Muscle layer of duodenum (tissue), 2 donors: ENCODE data around the gene VWA8.
"Not testable (repeated sequence)": the region's sequence is repeated elsewhere in the genome, so short reads cannot be mapped to it uniquely, and the experiment has no call there.

Source experiments
- H3K27ac ChIP-seq: one replicate; pipeline ENCODE4 v1.7.0; 2013; ENCODE audit warnings: mild to moderate bottlenecking, low read length
- H3K27me3 ChIP-seq: one replicate; pipeline ENCODE4 v1.7.0; 2013; ENCODE audit warnings: low read depth, mild to moderate bottlenecking, control low read depth, low read length
- H3K36me3 ChIP-seq, 2 donors: one replicate each; pipeline ENCODE4 v1.7.0; 2013; ENCODE audit warnings: low read length in 2 of 2, control low read depth in 1 of 2, mild to moderate bottlenecking in 1 of 2; ENCODE audit not compliant: insufficient read depth in 2 of 2, control insufficient read depth in 1 of 2
- H3K4me1 ChIP-seq, 2 donors: one replicate each; pipeline ENCODE4 v1.7.0; 2013; ENCODE audit warnings: low read length in 2 of 2, mild to moderate bottlenecking in 2 of 2, control low read depth in 1 of 2, moderate library complexity in 1 of 2; ENCODE audit not compliant: insufficient read depth in 2 of 2, control insufficient read depth in 1 of 2
- H3K4me3 ChIP-seq, 2 donors: one replicate each; pipeline ENCODE4 v1.7.0; 2013; ENCODE audit warnings: low read length in 2 of 2, low read depth in 1 of 2, mild to moderate bottlenecking in 1 of 2
- H3K9me3 ChIP-seq, 2 donors: one replicate each; pipeline ENCODE4 v1.7.0; 2013; ENCODE audit warnings: low read length in 2 of 2, control low read depth in 1 of 2, mild to moderate bottlenecking in 1 of 2; ENCODE audit not compliant: control insufficient read depth in 1 of 2
- donor health status: healthy.

VWA8 gene

GRCh38 chr13:41766439-41766838 lies 194.5 kb downstream of the VWA8 start:
- Histone ChIP-seq H3K27ac (no peak overlapping the region), H3K4me1 (peaks cover 0 to 10% of the 10 kb centered on the region in 2 donors), H3K27me3 (no peaks in the 10 kb centered on the region), H3K36me3 (no peaks in the 10 kb centered on the region), H3K9me3 (no peaks in the 10 kb centered on the region), H3K4me3 (no peak overlapping the region)

- Histone ChIP-seq H3K4me3 (no peak overlapping the region), H3K4me1 (peaks cover 0 to 10% of the 10 kb centered on the region in 2 donors), H3K9me3 (no peaks in the 10 kb centered on the region), H3K27me3 (no peaks in the 10 kb centered on the region), H3K36me3 (no peaks in the 10 kb centered on the region), H3K27ac (no peak overlapping the region)
Observed at GRCh38 chr13:41765813-41766212, 195.1 kb downstream of the VWA8 start.

DNA sequence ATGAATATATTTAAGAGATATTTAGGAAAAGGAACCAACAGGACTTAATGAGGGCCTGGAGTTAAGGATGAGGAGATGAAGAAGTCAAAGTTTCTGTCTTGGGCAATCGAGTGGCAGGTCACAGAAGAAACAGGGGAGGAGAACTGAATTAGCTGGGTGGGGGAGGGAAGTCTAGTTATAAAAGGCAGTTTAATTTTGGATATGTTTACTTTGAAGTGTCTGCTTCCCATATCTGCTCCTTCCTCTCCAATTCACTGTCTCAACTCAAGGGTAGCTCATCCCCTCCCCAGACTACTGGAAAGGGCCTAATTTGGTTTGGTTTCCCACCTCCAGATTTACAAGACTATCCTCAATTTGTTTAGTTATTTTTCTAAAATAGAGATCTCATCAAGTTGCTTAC lies 195.9 kb downstream of the VWA8 start:
- Histone ChIP-seq H3K36me3 (no peaks in the 10 kb centered on the region), H3K9me3 (no peaks in the 10 kb centered on the region), H3K27ac (no peak overlapping the region), H3K27me3 (no peaks in the 10 kb centered on the region), H3K4me1 (peaks cover 0 to 10% of the 10 kb centered on the region in 2 donors), H3K4me3 (no peak overlapping the region)

- H3K4me3 ChIP-seq = no peak overlapping the region
- no peaks in the 10 kb centered on the region for H3K27me3 ChIP-seq
- no peaks in the 10 kb centered on the region for H3K36me3 ChIP-seq
- H3K27ac ChIP-seq = no peak overlapping the region
- peaks cover 0 to 10% of the 10 kb centered on the region in 2 donors for H3K4me1 ChIP-seq
- no peaks in the 10 kb centered on the region for H3K9me3 ChIP-seq
Observed at GRCh38 chr13:41764558-41764957, 196.4 kb downstream of the VWA8 start.

DNA sequence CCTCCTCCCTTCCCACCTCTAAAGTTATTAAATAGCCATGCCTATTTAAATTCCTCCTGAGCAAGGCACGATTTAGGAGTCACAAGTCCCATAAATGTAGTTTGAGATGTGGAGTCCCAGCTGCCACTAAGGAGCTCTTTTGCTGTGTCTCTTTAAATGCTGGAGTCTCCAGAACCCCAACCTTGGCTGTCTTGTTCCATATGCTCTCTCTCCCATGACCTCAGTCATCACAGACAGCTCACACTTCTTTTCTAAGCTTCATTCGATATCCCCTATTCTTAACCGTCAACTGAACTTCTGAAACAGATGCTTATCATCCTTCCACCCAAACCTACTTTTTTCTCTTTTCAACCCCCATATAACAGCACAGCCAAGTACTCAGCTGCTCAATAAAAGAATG lies 197.1 kb downstream of the VWA8 start:
- Histone ChIP-seq H3K36me3 (no peaks in the 10 kb centered on the region), H3K27ac (no peak overlapping the region), H3K27me3 (no peaks in the 10 kb centered on the region), H3K9me3 (no peaks in the 10 kb centered on the region), H3K4me3 (no peak overlapping the region), H3K4me1 (peaks cover 0 to 10% of the 10 kb centered on the region in 2 donors)

DNA sequence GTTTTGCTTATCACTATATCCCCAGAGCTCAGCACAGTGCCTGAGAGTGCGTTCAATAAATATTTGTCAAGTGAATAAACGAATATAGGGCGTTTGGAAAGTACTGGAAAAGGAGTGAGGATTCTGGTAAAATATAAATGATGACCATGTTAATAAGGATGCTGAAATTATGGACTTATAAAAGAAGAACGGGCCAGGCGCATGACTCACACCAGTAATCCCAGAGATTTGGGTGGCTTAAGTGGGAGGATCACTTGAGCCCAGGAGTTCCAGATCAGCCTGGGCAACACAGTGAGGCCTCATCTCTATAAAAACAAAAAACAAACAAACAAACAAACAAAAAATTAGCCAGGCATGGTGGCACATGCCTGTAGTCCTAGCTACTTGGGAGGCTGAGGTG lies 198.1 kb downstream of the VWA8 start:
- no peaks in the 10 kb centered on the region for H3K27me3 ChIP-seq
- peaks cover 0 to 9% of the 10 kb centered on the region in 2 donors for H3K4me1 ChIP-seq
- no peaks in the 10 kb centered on the region for H3K9me3 ChIP-seq
- no peak overlapping the region for H3K27ac ChIP-seq
- no peak overlapping the region for H3K4me3 ChIP-seq
- H3K36me3 ChIP-seq = no peaks in the 10 kb centered on the region

DNA sequence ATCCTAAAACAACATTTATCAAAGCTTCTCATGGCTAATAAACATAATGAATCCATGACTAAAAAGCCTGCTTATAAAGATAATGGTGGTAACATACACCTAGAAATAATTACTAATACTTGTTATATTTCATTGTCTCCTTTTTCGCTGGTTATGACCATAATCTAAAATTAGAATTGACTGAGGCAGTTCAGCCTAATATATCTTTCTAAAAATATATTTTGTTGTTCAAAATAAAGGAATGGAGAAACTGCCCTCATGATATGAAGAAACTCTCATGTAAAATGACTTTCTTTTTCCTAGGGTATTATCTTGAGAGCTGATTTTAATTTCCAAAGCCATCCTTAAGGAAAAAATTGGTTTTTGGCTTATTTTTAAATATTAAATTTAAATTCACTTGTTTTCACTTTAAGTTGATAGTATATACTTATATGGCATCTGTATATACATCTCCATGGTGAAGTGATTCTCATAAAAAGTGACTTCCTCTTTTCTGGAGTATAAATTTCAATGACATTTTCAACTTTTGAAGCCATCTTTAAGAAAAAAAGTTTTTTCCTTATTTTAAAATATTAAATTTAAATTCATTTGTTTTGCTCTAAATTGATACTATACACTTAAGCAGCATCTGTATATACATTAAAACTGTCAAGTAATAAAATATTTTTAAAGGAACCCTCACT lies 204.6 kb downstream of the VWA8 start:
- no peaks in the 10 kb centered on the region for H3K27me3 ChIP-seq
- peaks cover 0 to under 1% of the 10 kb centered on the region in 2 donors for H3K4me1 ChIP-seq
- H3K4me3 ChIP-seq = no peak overlapping the region
- H3K36me3 ChIP-seq = no peaks in the 10 kb centered on the region
- no peak overlapping the region for H3K27ac ChIP-seq
- H3K9me3 ChIP-seq = no peaks in the 10 kb centered on the region

GRCh38 chr13:41751734-41752445 lies 209.0 kb downstream of the VWA8 start:
- Histone ChIP-seq H3K27me3 (no peaks in the 10 kb centered on the region), H3K36me3 (no peaks in the 10 kb centered on the region), H3K27ac (no peak overlapping the region), H3K4me1 (peaks cover 0 to 4% of the 10 kb centered on the region in 2 donors), H3K4me3 (no peak overlapping the region), H3K9me3 (no peaks in the 10 kb centered on the region)

- Histone ChIP-seq H3K36me3 (no peaks in the 10 kb centered on the region), H3K4me3 (no peak overlapping the region), H3K27me3 (no peaks in the 10 kb centered on the region), H3K9me3 (no peaks in the 10 kb centered on the region), H3K4me1 (peaks cover 0 to 4% of the 10 kb centered on the region in 2 donors), H3K27ac (no peak overlapping the region)
Observed at GRCh38 chr13:41751277-41751676, 209.6 kb downstream of the VWA8 start.

DNA sequence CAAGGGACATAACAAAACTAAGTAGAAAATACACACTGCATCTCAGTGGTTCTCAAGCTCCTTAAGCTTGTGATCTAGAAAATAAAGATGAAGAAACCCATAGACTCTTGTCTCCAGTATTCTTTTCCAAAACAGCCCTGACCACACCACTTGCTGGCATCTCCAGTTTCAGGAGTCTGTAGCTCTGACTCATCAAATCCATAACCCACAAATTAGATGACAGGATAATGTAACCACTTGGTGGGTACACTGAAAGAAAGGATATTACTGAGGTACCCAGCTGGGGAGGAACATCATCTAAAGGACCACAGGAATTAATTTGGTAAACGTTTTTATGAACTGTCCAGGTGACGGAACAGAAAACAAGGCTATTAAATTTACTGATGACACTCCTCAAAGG lies 214.7 kb downstream of the VWA8 start:
- no peak overlapping the region for H3K4me3 ChIP-seq
- no peak overlapping the region for H3K27ac ChIP-seq
- no peaks in the 10 kb centered on the region for H3K27me3 ChIP-seq
- H3K4me1 ChIP-seq = peaks cover 0 to 3% of the 10 kb centered on the region in 2 donors
- H3K9me3 ChIP-seq = no peaks in the 10 kb centered on the region
- peaks cover 0 to 4% of the 10 kb centered on the region in 2 donors for H3K36me3 ChIP-seq

GRCh38 chr13:41745496-41745895 lies 215.4 kb downstream of the VWA8 start:
- H3K36me3 ChIP-seq, H3K4me1 ChIP-seq, H3K9me3 ChIP-seq, H3K4me3 ChIP-seq, H3K27me3 ChIP-seq, H3K27ac ChIP-seq: not testable (repeated sequence)
